Measurements from ENCODE around the gene VSIR.

DNA sequence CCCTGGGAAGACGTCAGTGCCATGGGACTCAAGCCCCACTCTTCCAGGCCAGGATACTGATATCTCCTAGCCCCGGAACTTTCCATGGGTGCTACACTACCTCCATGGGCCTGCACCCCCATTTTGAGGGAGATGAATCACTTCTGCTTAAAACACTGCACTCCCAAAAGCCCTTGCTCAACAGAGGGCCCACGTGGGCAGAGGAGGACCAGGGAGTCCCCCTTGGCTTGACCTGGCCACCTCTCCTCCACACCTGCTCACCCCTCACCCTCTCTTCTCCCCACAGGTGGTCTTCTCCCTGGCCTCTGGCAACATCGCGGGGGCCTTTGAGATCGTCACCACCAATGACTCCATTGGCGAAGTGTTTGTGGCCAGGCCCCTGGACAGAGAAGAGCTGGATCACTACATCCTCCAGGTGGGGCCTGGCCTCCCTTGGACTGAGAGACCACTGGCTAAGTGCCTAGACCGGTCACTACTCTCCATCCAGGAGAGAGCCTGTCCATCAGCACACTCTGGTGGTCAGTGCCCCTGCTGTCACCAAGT lies 33.9 kb downstream of the VSIR start:
- TF ChIP-seq POLR2A (IDR thresholded peaks at IDR 0.05; ENCODE audit: low read depth, low read length) (no peak), SPI1 (IDR thresholded peaks at IDR 0.05; ENCODE audit: low read depth, low read length) (no peak)
